Trophoblast cell (in vitro differentiated cells and primary cell): ENCODE data around the gene BRD1.
A peak's percentile ranks its signal among the peaks of the same experiment; 100 is the strongest.

Experiments used
- DNase-seq, 2 donors: peaks; one replicate each; pipeline ENCODE4 v3.0.0-alpha.2; 2016
- H2AFZ ChIP-seq: 2 replicates; pipeline ENCODE4 v1.6.1; 2013; ENCODE audit warnings: low read length, moderate library complexity, mild to moderate bottlenecking; ENCODE audit not compliant: insufficient read depth, poor library complexity
- H2AK5ac ChIP-seq: 2 replicates; pipeline ENCODE4 v1.6.1; 2013; ENCODE audit warnings: mild to moderate bottlenecking, low read length
- H2BK120ac ChIP-seq: 2 replicates; pipeline ENCODE4 v1.6.1; 2013; ENCODE audit warnings: low read length, mild to moderate bottlenecking, moderate library complexity; ENCODE audit not compliant: insufficient read depth, poor library complexity
- H2BK12ac ChIP-seq: 2 replicates; pipeline ENCODE4 v1.6.1; 2013; ENCODE audit warnings: mild to moderate bottlenecking, low read length, moderate library complexity
- H2BK5ac ChIP-seq: 2 replicates; pipeline ENCODE4 v1.6.1; 2013; ENCODE audit warnings: low read length, low read depth, moderate library complexity, mild to moderate bottlenecking; ENCODE audit not compliant: poor library complexity
- H3K14ac ChIP-seq: 2 replicates; pipeline ENCODE4 v1.6.1; 2013; ENCODE audit warnings: mild to moderate bottlenecking, low read length
- H3K18ac ChIP-seq: 2 replicates; pipeline ENCODE4 v1.6.1; 2013; ENCODE audit warnings: mild to moderate bottlenecking, low read length
- H3K23ac ChIP-seq: 2 replicates; pipeline ENCODE4 v1.6.1; 2013; ENCODE audit warnings: low read length
- H3K27ac ChIP-seq: 2 replicates; pipeline ENCODE4 v1.5.1; 2013; ENCODE audit warnings: low read depth, mild to moderate bottlenecking, inconsistent platforms, low read length, moderate library complexity
- H3K27me3 ChIP-seq: 2 replicates; pipeline ENCODE4 v1.6.1; 2013; ENCODE audit warnings: inconsistent platforms, mild to moderate bottlenecking, low read length, moderate library complexity; ENCODE audit not compliant: insufficient read depth
- H3K36me3 ChIP-seq, 2 experiments: 1 replicate in 1 of 2; 2 replicates in 1 of 2; pipeline ENCODE4 v1.6.1; 2013; ENCODE audit warnings: low read length in 2 of 2, mild to moderate bottlenecking in 2 of 2, moderate library complexity in 1 of 2; ENCODE audit not compliant: insufficient read depth in 2 of 2, control insufficient read depth in 1 of 2
- H3K4ac ChIP-seq: 2 replicates; pipeline ENCODE4 v1.6.1; 2013; ENCODE audit warnings: low read depth, mild to moderate bottlenecking, low read length, moderate library complexity
- H3K4me1 ChIP-seq, 2 experiments: 1 replicate in 1 of 2; 2 replicates in 1 of 2; pipeline ENCODE4 v1.6.1; 2013; ENCODE audit warnings: low read length in 2 of 2, mild to moderate bottlenecking in 2 of 2, moderate library complexity in 1 of 2; ENCODE audit not compliant: insufficient read depth in 2 of 2, control insufficient read depth in 1 of 2
- H3K4me2 ChIP-seq: 2 replicates; pipeline ENCODE4 v1.6.1; 2013; ENCODE audit warnings: inconsistent platforms, mild to moderate bottlenecking, low read length, moderate library complexity
- H3K4me3 ChIP-seq: 2 replicates; pipeline ENCODE4 v1.5.1; 2013; ENCODE audit warnings: mild to moderate bottlenecking, low read depth, low read length, inconsistent platforms
- H3K79me1 ChIP-seq: one replicate; pipeline ENCODE4 v1.6.1; 2013; ENCODE audit warnings: low read length
- H3K79me2 ChIP-seq: 2 replicates; pipeline ENCODE4 v1.6.1; 2013; ENCODE audit warnings: low read length, mild to moderate bottlenecking; ENCODE audit not compliant: control insufficient read depth, insufficient read depth, poor library complexity
- H3K9ac ChIP-seq: 2 replicates; pipeline ENCODE4 v1.6.1; 2013; ENCODE audit warnings: mild to moderate bottlenecking, low read length
- H3K9me3 ChIP-seq: 2 replicates; pipeline ENCODE4 v1.6.1; 2013; ENCODE audit warnings: low read depth, mild to moderate bottlenecking, control low read depth, inconsistent platforms, low read length; ENCODE audit not compliant: insufficient read depth
- H4K12ac ChIP-seq: 2 replicates; pipeline ENCODE4 v1.6.1; 2013; ENCODE audit warnings: low read depth, mild to moderate bottlenecking, low read length, moderate library complexity
- H4K8ac ChIP-seq: 2 replicates; pipeline ENCODE4 v1.6.1; 2013; ENCODE audit warnings: low read depth, mild to moderate bottlenecking, low read length, moderate library complexity
- H4K91ac ChIP-seq: one replicate; pipeline ENCODE4 v1.6.1; 2013; ENCODE audit warnings: low read depth, mild to moderate bottlenecking, low read length, moderate library complexity
- WGBS: extraction: QIAGEN DNeasy Blood & Tissue Kit; methylation state at CpG from one replicate; pipeline ENCODE4 v1.1.7; 2013; ENCODE audit warnings: missing lambda C conversion rate; ENCODE audit not compliant: insufficient read length, insufficient coverage; ENCODE audit errors: extremely low coverage; 5-methylcytosine and 5-hydroxymethylcytosine counted together

Gene BRD1

GRCh38 chr22:49800408-49801238 is 27.1 kb downstream of the BRD1 start:
- no peak overlapping the region for H2BK12ac ChIP-seq
- H2AFZ ChIP-seq: no peak overlapping the region
- H3K79me1 ChIP-seq: no peaks in the 10 kb centered on the region
- no peak overlapping the region for H2BK5ac ChIP-seq
- H3K27ac ChIP-seq: no peak overlapping the region
- no peak overlapping the region for H3K9ac ChIP-seq
- H3K27me3 ChIP-seq: no peaks in the 10 kb centered on the region
- no peak overlapping the region for H3K23ac ChIP-seq
- no peaks in the 10 kb centered on the region for H3K4me1 ChIP-seq
- peak overlapping the region; percentile 13 for H3K4ac ChIP-seq
- H2AK5ac ChIP-seq: no peak overlapping the region
- H3K4me3 ChIP-seq: no peak overlapping the region
- H3K79me2 ChIP-seq: peaks cover 16% of the 10 kb centered on the region
- WGBS: no CpG with 5 or more reads among the region's 29 CpGs
- no peak overlapping the region for H3K18ac ChIP-seq
- no peak overlapping the region for H4K12ac ChIP-seq
- H3K9me3 ChIP-seq: no peaks in the 10 kb centered on the region
- H3K36me3 ChIP-seq: peaks cover 79 to 80% of the 10 kb centered on the region in 2 experiments
- no peak for DNase-seq
- H4K91ac ChIP-seq: no peak overlapping the region
- no peak overlapping the region for H4K8ac ChIP-seq
- no peak overlapping the region for H3K14ac ChIP-seq
- H2BK120ac ChIP-seq: no peak overlapping the region
- H3K4me2 ChIP-seq: no peak overlapping the region

GRCh38 chr22:49799431-49800075 is 28.1 kb downstream of the BRD1 start:
- Histone ChIP-seq H2BK12ac (no peak overlapping the region), H3K4me2 (no peak overlapping the region), H3K9ac (no peak overlapping the region), H2BK120ac (no peak overlapping the region), H3K14ac (no peak overlapping the region), H2BK5ac (no peak overlapping the region), H2AFZ (no peak overlapping the region), H3K27ac (no peak overlapping the region), H3K4me1 (no peaks in the 10 kb centered on the region), H4K12ac (no peak overlapping the region), H3K4ac (peak overlapping the region; percentile 13), H2AK5ac (no peak overlapping the region), H3K79me1 (no peaks in the 10 kb centered on the region), H3K9me3 (no peaks in the 10 kb centered on the region), H3K4me3 (no peak overlapping the region), H3K36me3 (peaks cover 79 to 80% of the 10 kb centered on the region in 2 experiments), H3K18ac (no peak overlapping the region), H3K79me2 (peaks cover 10% of the 10 kb centered on the region), H3K27me3 (no peaks in the 10 kb centered on the region), H4K8ac (no peak overlapping the region), H3K23ac (no peak overlapping the region), H4K91ac (no peak overlapping the region)
- DNase-seq: no peak
- no CpG with 5 or more reads among the region's 18 CpGs for WGBS

GRCh38 chr22:49798486-49799151 is 29.1 kb downstream of the BRD1 start:
- Histone ChIP-seq H4K8ac (no peak overlapping the region), H3K27me3 (no peaks in the 10 kb centered on the region), H2AK5ac (no peak overlapping the region), H3K79me2 (peaks cover 10% of the 10 kb centered on the region), H3K27ac (no peak overlapping the region), H2AFZ (no peak overlapping the region), H2BK5ac (no peak overlapping the region), H3K4me3 (no peak overlapping the region), H3K14ac (no peak overlapping the region), H3K79me1 (no peaks in the 10 kb centered on the region), H4K91ac (no peak overlapping the region), H3K4me1 (no peaks in the 10 kb centered on the region), H3K9ac (no peak overlapping the region), H3K36me3 (peaks cover 81 to 82% of the 10 kb centered on the region in 2 experiments), H3K18ac (no peak overlapping the region), H3K4me2 (no peak overlapping the region), H2BK120ac (no peak overlapping the region), H2BK12ac (no peak overlapping the region), H3K23ac (no peak overlapping the region), H3K4ac (no peak overlapping the region), H3K9me3 (no peaks in the 10 kb centered on the region), H4K12ac (no peak overlapping the region)
- no CpG with 5 or more reads among the region's 37 CpGs for WGBS
- DNase-seq: no peak

- H3K79me1 ChIP-seq: no peaks in the 10 kb centered on the region
- WGBS: no CpG with 5 or more reads among the region's 22 CpGs
- no peak overlapping the region for H3K4ac ChIP-seq
- no peak overlapping the region for H2BK120ac ChIP-seq
- H4K12ac ChIP-seq: no peak overlapping the region
- H3K4me2 ChIP-seq: no peak overlapping the region
- peaks cover 9% of the 10 kb centered on the region for H3K79me2 ChIP-seq
- no peak overlapping the region for H2BK5ac ChIP-seq
- no peak overlapping the region for H2AFZ ChIP-seq
- H4K8ac ChIP-seq: no peak overlapping the region
- H3K9ac ChIP-seq: no peak overlapping the region
- no peak overlapping the region for H4K91ac ChIP-seq
- no peak overlapping the region for H2BK12ac ChIP-seq
- no peak overlapping the region for H3K27ac ChIP-seq
- H3K36me3 ChIP-seq: peaks cover 80 to 82% of the 10 kb centered on the region in 2 experiments
- no peaks in the 10 kb centered on the region for H3K4me1 ChIP-seq
- no peaks in the 10 kb centered on the region for H3K27me3 ChIP-seq
- no peak for DNase-seq
- no peak overlapping the region for H2AK5ac ChIP-seq
- H3K23ac ChIP-seq: no peak overlapping the region
- no peak overlapping the region for H3K14ac ChIP-seq
- H3K18ac ChIP-seq: peak overlapping the region; percentile 19
- H3K4me3 ChIP-seq: no peak overlapping the region
- no peaks in the 10 kb centered on the region for H3K9me3 ChIP-seq
Measured at GRCh38 chr22:49797706-49798105, 30.0 kb downstream of the BRD1 start.
